ENCODE data around the gene HES2.
A peak's percentile ranks its signal among the peaks of the same experiment; 100 is the strongest.
"Not testable (repeated sequence)": the region's sequence is repeated elsewhere in the genome, so short reads cannot be mapped to it uniquely, and the experiment has no call there.

The HES2 gene

GRCh38 chr1:6386371-6386949 is 33.3 kb downstream of the HES2 start:
- no peak for DNase-seq (ENCODE audit: low read depth)

GRCh38 chr1:6385488-6386191 is 34.1 kb downstream of the HES2 start:
- no peak for DNase-seq (ENCODE audit: low read depth)

GRCh38 chr1:6384962-6385361 is 34.8 kb downstream of the HES2 start:
- DNase-seq (ENCODE audit: low read depth), result no peak

GRCh38 chr1:6384135-6384534 is 35.6 kb downstream of the HES2 start:
- DNase-seq (ENCODE audit: low read depth), result no peak

GRCh38 chr1:6380037-6380436 is 39.7 kb downstream of the HES2 start:
- DNase-seq (ENCODE audit: low read depth), result no peak

- DNase-seq (ENCODE audit: low read depth), result no peak
These were observed 41.5 kb downstream of the HES2 start for GRCh38 chr1:6378096-6378746.

GRCh38 chr1:6373961-6374720 is 45.6 kb downstream of the HES2 start:
- no peak for DNase-seq (ENCODE audit: low read depth)

GRCh38 chr1:6372236-6372635 is 47.5 kb downstream of the HES2 start:
- DNase-seq (ENCODE audit: low read depth), result not testable (repeated sequence)

GRCh38 chr1:6370006-6370405 is 49.7 kb downstream of the HES2 start:
- no peak for DNase-seq (ENCODE audit: low read depth)

- DNase-seq (ENCODE audit: low read depth), result no peak
These were observed 52.2 kb downstream of the HES2 start for GRCh38 chr1:6367381-6368012.

GRCh38 chr1:6365047-6365446 is 54.7 kb downstream of the HES2 start:
- DNase-seq (ENCODE audit: low read depth), result no peak

GRCh38 chr1:6363085-6363884 is 56.4 kb downstream of the HES2 start:
- peak; percentile 21 for DNase-seq (ENCODE audit: low read depth)
